HG03135 (cell line): ENCODE measurements around the gene TIMM29.

Experiments used
- ATAC-seq: cut with Tn5 transposase; IDR thresholded peaks from one replicate; pipeline ENCODE4 v1.9.1; 2021; ENCODE audit warnings: mild to moderate bottlenecking, moderate library complexity; ENCODE audit not compliant: unreplicated experiment

The TIMM29 gene

GRCh38 chr19:10928563-10929401 is at the start of gene TIMM29, which contains the start of gene YIPF2:
TSS of gene TIMM29 (plus strand) at chr19:10928811. CDS start at chr19:10928823, 12 bp downstream.
TSS of gene YIPF2 (minus strand) at chr19:10928639. CDS start at chr19:10928410, 229 bp downstream.
- peak; percentile 87 for ATAC-seq

- no peak for ATAC-seq
These were observed 47.1 kb upstream of the TIMM29 start for GRCh38 chr19:10881403-10882107.

- ATAC-seq = no peak
These were observed 46.5 kb upstream of the TIMM29 start for GRCh38 chr19:10882108-10882457.

GRCh38 chr19:10884274-10884673 is 44.3 kb upstream of the TIMM29 start:
- ATAC-seq = no peak

GRCh38 chr19:10885201-10886169 is 43.1 kb upstream of the TIMM29 start:
- ATAC-seq = no peak

GRCh38 chr19:10887616-10888367 is 40.8 kb upstream of the TIMM29 start:
- no peak for ATAC-seq

GRCh38 chr19:10888421-10888866 is 40.2 kb upstream of the TIMM29 start:
- no peak for ATAC-seq

GRCh38 chr19:10889880-10890279 is 38.7 kb upstream of the TIMM29 start:
- ATAC-seq = no peak

- ATAC-seq = no peak
These were observed 37.1 kb upstream of the TIMM29 start for GRCh38 chr19:10891405-10892086.

- no peak for ATAC-seq
These were observed 36.4 kb upstream of the TIMM29 start for GRCh38 chr19:10892256-10892655.

GRCh38 chr19:10894911-10895213 is 33.7 kb upstream of the TIMM29 start:
- no peak for ATAC-seq

GRCh38 chr19:10895363-10895762 is 33.2 kb upstream of the TIMM29 start:
- no peak for ATAC-seq

GRCh38 chr19:10895920-10896319 is 32.7 kb upstream of the TIMM29 start:
- ATAC-seq = no peak

- ATAC-seq = no peak
These were observed 31.6 kb upstream of the TIMM29 start for GRCh38 chr19:10896851-10897526.

GRCh38 chr19:10898633-10899032 is 30.0 kb upstream of the TIMM29 start:
- ATAC-seq = no peak

- no peak for ATAC-seq
These were observed 29.4 kb upstream of the TIMM29 start for GRCh38 chr19:10899151-10899653.

GRCh38 chr19:10907925-10908324 is 20.7 kb upstream of the TIMM29 start:
- ATAC-seq = no peak

GRCh38 chr19:10908380-10908960 is 20.1 kb upstream of the TIMM29 start:
- no peak for ATAC-seq
